Natural killer cell (primary cell): ENCODE data around the gene ZNF497. TPM values are rescaled to one million over a fixed set of nuclear protein-coding genes. Genes with fewer than 3 reads are reported as not detected.
A peak's percentile ranks its signal among the peaks of the same experiment; 100 is the strongest.

Experiments used
- ATAC-seq, 3 donors: fragments of 150-1000 bp in 2 of 3; fragments of 200-7000 bp in 1 of 3; cut with Tn5 transposase; 1 replicate in 1 of 3; 2 replicates in 2 of 3; pipeline ENCODE4 v1.10.0; 2021; ENCODE audit warnings: mild to moderate bottlenecking in 2 of 3, moderate library complexity in 2 of 3
- DNase-seq, 2 donors: peaks; one replicate each; pipeline versions ENCODE4 v3.0.0 to v3.0.0-alpha.2; 2013 to 2021; ENCODE audit warnings: mixed read lengths in 1 of 2
- H3K27ac ChIP-seq: one replicate; pipeline ENCODE4 v1.5.1; 2013; ENCODE audit warnings: mild to moderate bottlenecking, low read length
- H3K27me3 ChIP-seq: one replicate; pipeline ENCODE4 v1.6.1; 2013; ENCODE audit warnings: low read length; ENCODE audit not compliant: control insufficient read depth, insufficient read depth
- H3K36me3 ChIP-seq: one replicate; pipeline ENCODE4 v1.6.1; 2013; ENCODE audit warnings: low read length; ENCODE audit not compliant: control insufficient read depth, insufficient read depth
- H3K4me1 ChIP-seq: one replicate; pipeline ENCODE4 v1.6.1; 2013; ENCODE audit warnings: low read length; ENCODE audit not compliant: control insufficient read depth, insufficient read depth
- H3K4me3 ChIP-seq: one replicate; pipeline ENCODE4 v1.5.1; 2013; ENCODE audit warnings: low read length
- H3K9me3 ChIP-seq: one replicate; pipeline ENCODE4 v1.6.1; 2013; ENCODE audit warnings: low read length; ENCODE audit not compliant: control insufficient read depth, insufficient read depth
- H3K27ac Mint-ChIP-seq, 2 donors: one replicate each; pipeline ENCODE4 v1.8.0; 2022; ENCODE audit warnings: mild to moderate bottlenecking in 2 of 2, mixed read lengths in 2 of 2, moderate library complexity in 1 of 2
- H3K27me3 Mint-ChIP-seq, 2 donors: one replicate each; pipeline ENCODE4 v1.8.0; 2022; ENCODE audit warnings: low read depth in 2 of 2, mixed read lengths in 2 of 2
- H3K36me3 Mint-ChIP-seq: one replicate; pipeline ENCODE4 v1.8.0; 2022; ENCODE audit warnings: mixed read lengths
- H3K4me1 Mint-ChIP-seq, 2 donors: one replicate each; pipeline ENCODE4 v1.8.0; 2022; ENCODE audit warnings: mixed read lengths in 2 of 2
- H3K4me3 Mint-ChIP-seq: one replicate; pipeline ENCODE4 v1.8.0; 2022; ENCODE audit warnings: mild to moderate bottlenecking, moderate library complexity, mixed read lengths
- H3K9me3 Mint-ChIP-seq, 2 donors: one replicate each; pipeline ENCODE4 v1.8.0; 2022; ENCODE audit warnings: mixed read lengths in 2 of 2
- CTCF ChIP-seq: fragments of 200-600 bp; IDR thresholded peaks from one replicate; pipeline ENCODE4 v1.8.0; 2022; ENCODE audit warnings: antibody characterized with exemption
- WGBS: methylation state at CpG from one replicate; pipeline ENCODE4 v1.1.7; 2013; ENCODE audit warnings: missing lambda C conversion rate; ENCODE audit not compliant: insufficient coverage; 5-methylcytosine and 5-hydroxymethylcytosine counted together
- intact Hi-C: fragments of 100-400 bp; cut with micrococcal nuclease; formaldehyde crosslinking; loops from one replicate; pipeline ENCODE4 v1.14.2; 2022
- total RNA-seq, 4 donors: library from RNA; stranded (reverse); fragments of 120-200 nt in 1 of 4; gene quantifications; one replicate each; pipeline versions ENCODE4 v1.2.3 to v1.2.4, GENCODE V29; 2013 to 2022

The ZNF497 gene
- total RNA-seq, 3 donors from 2014 or later (not counting 1 experiment from before 2014, with no cell fraction given), result 0.40 to 0.61 (median 0.60) TPM

GRCh38 chr19:58361900-58362271 lies 665 bp downstream of the ZNF497 start:
- no peak for TF ChIP-seq CTCF
- Histone ChIP-seq H3K27ac (peak overlapping the region; percentile 84), H3K4me1 (peaks cover 22% of the 10 kb centered on the region), H3K4me3 (peak overlapping the region; percentile 59), H3K36me3 (no peaks in the 10 kb centered on the region), H3K9me3 (no peaks in the 10 kb centered on the region), H3K27me3 (no peaks in the 10 kb centered on the region)
- intact Hi-C loops, result loop anchor here (1.0 kb wide), 3 partner anchors 35 to 57 kb away; partner anchors contain the start of gene ERVK3-1
- Mint-ChIP-seq H3K36me3 (no peaks in the 10 kb centered on the region), H3K27me3 (no peaks in the 10 kb centered on the region), H3K4me1 (peaks cover 13 to 20% of the 10 kb centered on the region in 2 donors), H3K4me3 (peak overlapping the region; percentile 97), H3K27ac (peak overlapping the region; percentile 91 to 95), H3K9me3 (no peaks in the 10 kb centered on the region)
- 6% methylated on average over 28 of the region's 28 CpGs for WGBS
- ATAC-seq, result peak; percentile 1 to 31 (median 13)
- DNase-seq, result no peak

- H3K36me3 Mint-ChIP-seq, result no peaks in the 10 kb centered on the region
- peaks cover 0 to 3% of the 10 kb centered on the region in 2 donors for H3K27me3 Mint-ChIP-seq
- ATAC-seq, result no peak
- Histone ChIP-seq H3K36me3 (no peaks in the 10 kb centered on the region), H3K27me3 (no peaks in the 10 kb centered on the region), H3K27ac (no peak overlapping the region), H3K4me3 (no peak overlapping the region), H3K4me1 (peaks cover 27% of the 10 kb centered on the region), H3K9me3 (no peaks in the 10 kb centered on the region)
- peak overlapping the region; percentile 21 for H3K4me3 Mint-ChIP-seq
- no peaks in the 10 kb centered on the region for H3K9me3 Mint-ChIP-seq
- no peak for DNase-seq
- peaks cover 9 to 16% of the 10 kb centered on the region in 2 donors for H3K4me1 Mint-ChIP-seq
- intact Hi-C loops, result no loop called here
- WGBS, result 84% methylated on average over 19 of the region's 19 CpGs
- no peak for TF ChIP-seq CTCF
- H3K27ac Mint-ChIP-seq, result no peak overlapping the region
Observed at GRCh38 chr19:58357481-58358145, 4.9 kb downstream of the ZNF497 start.

DNA sequence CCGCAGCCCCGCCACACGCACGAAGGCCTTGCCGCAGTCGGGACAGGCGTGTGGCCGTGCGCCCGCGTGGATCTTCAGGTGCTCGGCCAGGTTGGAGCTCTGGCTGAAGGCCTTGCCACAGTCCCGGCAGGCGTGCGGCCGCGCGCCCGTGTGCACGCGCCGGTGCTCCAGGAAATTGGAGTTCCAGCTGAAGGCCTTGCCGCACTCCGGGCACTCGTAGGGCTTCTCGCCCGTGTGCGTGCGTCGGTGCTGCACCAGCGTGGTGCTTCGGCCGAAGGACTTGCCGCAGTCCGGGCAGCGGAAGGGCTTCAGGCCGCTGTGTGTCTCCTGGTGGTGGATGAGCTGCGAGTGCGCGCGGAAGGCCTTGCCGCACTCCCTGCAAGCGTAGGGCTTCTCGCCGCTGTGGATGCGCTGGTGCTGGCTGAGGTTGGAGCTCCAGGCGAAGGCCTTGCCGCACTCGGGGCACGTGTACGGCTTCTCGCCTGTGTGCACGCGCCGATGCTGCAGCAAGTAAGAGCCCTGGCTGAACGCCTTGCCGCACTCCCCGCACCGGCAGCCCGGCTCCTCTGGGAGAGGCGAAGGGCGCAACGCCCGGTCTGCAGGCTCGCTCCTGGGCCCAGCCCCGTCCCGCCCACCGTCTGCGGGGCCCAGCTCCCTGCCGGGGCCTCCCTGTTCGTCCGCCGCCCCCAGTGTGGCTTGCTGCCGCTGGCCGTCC lies 5.6 kb downstream of the ZNF497 start:
- Mint-ChIP-seq H3K27ac (no peak overlapping the region), H3K4me3 (peak overlapping the region; percentile 73), H3K9me3 (no peaks in the 10 kb centered on the region), H3K27me3 (peaks cover 0 to 5% of the 10 kb centered on the region in 2 donors), H3K4me1 (peaks cover 3 to 11% of the 10 kb centered on the region in 2 donors), H3K36me3 (no peaks in the 10 kb centered on the region)
- H3K9me3 ChIP-seq, result no peaks in the 10 kb centered on the region
- H3K4me1 ChIP-seq, result peaks cover 24% of the 10 kb centered on the region
- ATAC-seq (no peak), DNase-seq (peak in 1 of 2 donors; percentile 28)
- H3K27me3 ChIP-seq, result no peaks in the 10 kb centered on the region
- 46% methylated on average over 75 of the region's 75 CpGs for WGBS
- H3K36me3 ChIP-seq, result no peaks in the 10 kb centered on the region
- intact Hi-C loops, result no loop called here
- no peak overlapping the region for H3K27ac ChIP-seq
- H3K4me3 ChIP-seq, result peak overlapping the region; percentile 10
- no peak for TF ChIP-seq CTCF
